GM23338 (cell line): ENCODE data around the gene C11orf21.

ENCODE experiments used
- CREB1 ChIP-seq: fragments of 250-450 bp; sonication (Bioruptor Pico); IDR thresholded peaks from 2 replicates; pipeline ENCODE4 v1.5.0; 2020; ENCODE audit warnings: low read depth, mild to moderate bottlenecking, moderate library complexity
- EZH2 ChIP-seq: fragments of 200-600 bp; sonication (generic); IDR thresholded peaks from one replicate; pipeline ENCODE4 v1.8.0; 2017; ENCODE audit warnings: antibody characterized with exemption, mild to moderate bottlenecking, low read depth; ENCODE audit not compliant: unreplicated experiment
- EZH2phosphoT487 ChIP-seq: fragments of 200-600 bp; sonication (generic); IDR thresholded peaks from one replicate; pipeline ENCODE4 v1.8.1; 2018; ENCODE audit warnings: antibody characterized with exemption; ENCODE audit not compliant: unreplicated experiment
- JUNB ChIP-seq: IDR thresholded peaks from one replicate; pipeline ENCODE4 v1.6.1; 2016; ENCODE audit warnings: antibody characterized with exemption; ENCODE audit not compliant: unreplicated experiment
- NANOG ChIP-seq: IDR thresholded peaks from 2 replicates; pipeline ENCODE4 v1.6.1; 2016; ENCODE audit warnings: antibody characterized with exemption, borderline replicate concordance
- POLR2AphosphoS5 ChIP-seq: IDR thresholded peaks from 2 replicates; pipeline ENCODE4 v1.6.1; 2016; ENCODE audit warnings: antibody characterized with exemption, low read depth
- STAT1 ChIP-seq: IDR thresholded peaks from one replicate; pipeline ENCODE4 v1.6.1; 2016; ENCODE audit warnings: antibody characterized with exemption; ENCODE audit not compliant: unreplicated experiment
- ZNF331 ChIP-seq: fragments of 250-450 bp; sonication (Bioruptor Pico); IDR thresholded peaks from 2 replicates; pipeline ENCODE4 v1.5.0; 2020; ENCODE audit warnings: low read depth, mild to moderate bottlenecking, moderate library complexity
- TF ChIP-seq, protein P1 (sequence below), 2 experiments: fragments of 200-600 bp in 1 of 2; sonication (generic) in 1 of 2; conservative IDR thresholded peaks; 2 replicates each; pipeline versions ENCODE4 v1.5.1 to v1.6.1; 2016 to 2017; ENCODE audit warnings: antibody characterized with exemption in 2 of 2, low read depth in 2 of 2, mild to moderate bottlenecking in 2 of 2, moderate library complexity in 1 of 2
- TF ChIP-seq, protein P2 (sequence below): IDR thresholded peaks from one replicate; pipeline ENCODE4 v1.6.1; 2018; ENCODE audit warnings: antibody characterized with exemption; ENCODE audit not compliant: unreplicated experiment
- TF ChIP-seq, protein P3 (sequence below): fragments of 250-450 bp; sonication (Bioruptor Pico); IDR thresholded peaks from 2 replicates; pipeline ENCODE4 v1.5.0; 2020; ENCODE audit warnings: mild to moderate bottlenecking, moderate library complexity

DNA sequence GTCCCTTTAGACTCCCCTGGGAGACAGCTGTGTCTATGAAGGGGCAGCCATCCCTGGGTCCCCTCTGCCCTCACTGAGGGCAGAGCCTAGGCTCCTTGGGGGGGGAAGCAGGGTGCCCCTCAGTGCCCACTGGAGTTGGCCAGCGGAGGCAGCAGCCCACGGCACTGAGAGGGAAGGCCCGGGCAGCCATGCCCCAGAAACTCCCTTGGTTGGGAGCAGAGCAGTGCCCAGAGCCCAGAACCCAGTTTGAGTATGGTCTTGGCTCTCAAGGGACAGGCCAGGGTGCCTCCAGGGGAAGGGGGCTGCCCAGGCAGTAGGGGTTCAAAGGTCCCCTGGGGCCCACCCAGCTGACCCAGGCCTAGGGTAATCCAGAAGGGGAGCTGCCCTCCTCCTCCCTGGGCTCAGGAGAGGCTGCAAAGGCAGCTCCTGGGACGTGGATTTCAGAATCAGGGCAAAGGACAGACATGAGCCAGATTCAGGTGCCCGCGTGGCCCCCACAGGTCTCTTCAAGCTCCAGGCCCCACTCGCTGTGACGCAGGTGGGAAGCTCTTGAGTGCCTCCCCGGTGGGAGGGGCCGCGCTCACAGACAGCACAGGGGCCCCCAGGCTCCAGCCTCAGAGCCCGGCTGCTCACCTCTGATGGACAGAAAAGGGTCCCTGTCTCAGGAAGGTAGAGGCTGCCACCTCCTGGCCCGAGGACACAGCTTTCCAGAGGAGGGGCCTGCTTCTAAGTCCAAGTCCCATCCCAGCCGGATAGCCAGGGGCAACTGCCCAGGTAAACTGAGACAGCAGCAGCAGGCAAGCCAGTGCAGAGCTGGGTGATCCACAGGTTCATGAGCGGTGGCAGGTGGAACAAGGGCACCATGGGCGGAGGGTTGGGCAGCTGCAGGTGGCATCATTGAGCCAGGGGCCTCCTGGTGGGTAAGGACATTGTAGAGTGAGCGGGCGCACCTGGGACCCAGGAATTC, 2.6 kb downstream of the C11orf21 start:
- TF ChIP-seq, protein P1, sequence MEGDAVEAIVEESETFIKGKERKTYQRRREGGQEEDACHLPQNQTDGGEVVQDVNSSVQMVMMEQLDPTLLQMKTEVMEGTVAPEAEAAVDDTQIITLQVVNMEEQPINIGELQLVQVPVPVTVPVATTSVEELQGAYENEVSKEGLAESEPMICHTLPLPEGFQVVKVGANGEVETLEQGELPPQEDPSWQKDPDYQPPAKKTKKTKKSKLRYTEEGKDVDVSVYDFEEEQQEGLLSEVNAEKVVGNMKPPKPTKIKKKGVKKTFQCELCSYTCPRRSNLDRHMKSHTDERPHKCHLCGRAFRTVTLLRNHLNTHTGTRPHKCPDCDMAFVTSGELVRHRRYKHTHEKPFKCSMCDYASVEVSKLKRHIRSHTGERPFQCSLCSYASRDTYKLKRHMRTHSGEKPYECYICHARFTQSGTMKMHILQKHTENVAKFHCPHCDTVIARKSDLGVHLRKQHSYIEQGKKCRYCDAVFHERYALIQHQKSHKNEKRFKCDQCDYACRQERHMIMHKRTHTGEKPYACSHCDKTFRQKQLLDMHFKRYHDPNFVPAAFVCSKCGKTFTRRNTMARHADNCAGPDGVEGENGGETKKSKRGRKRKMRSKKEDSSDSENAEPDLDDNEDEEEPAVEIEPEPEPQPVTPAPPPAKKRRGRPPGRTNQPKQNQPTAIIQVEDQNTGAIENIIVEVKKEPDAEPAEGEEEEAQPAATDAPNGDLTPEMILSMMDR (conservative IDR thresholded peaks at IDR 0.05; ENCODE audit: low read depth in 2 of 2): peak; percentile 50 to 88
- TF ChIP-seq EZH2phosphoT487 (no peak), EZH2 (no peak), ZNF331 (no peak), NANOG (no peak), CREB1 (CRISPR knock-in tag) (no peak), POLR2AphosphoS5 (no peak), STAT1 (no peak), JUNB (no peak)
- TF ChIP-seq, protein P2, sequence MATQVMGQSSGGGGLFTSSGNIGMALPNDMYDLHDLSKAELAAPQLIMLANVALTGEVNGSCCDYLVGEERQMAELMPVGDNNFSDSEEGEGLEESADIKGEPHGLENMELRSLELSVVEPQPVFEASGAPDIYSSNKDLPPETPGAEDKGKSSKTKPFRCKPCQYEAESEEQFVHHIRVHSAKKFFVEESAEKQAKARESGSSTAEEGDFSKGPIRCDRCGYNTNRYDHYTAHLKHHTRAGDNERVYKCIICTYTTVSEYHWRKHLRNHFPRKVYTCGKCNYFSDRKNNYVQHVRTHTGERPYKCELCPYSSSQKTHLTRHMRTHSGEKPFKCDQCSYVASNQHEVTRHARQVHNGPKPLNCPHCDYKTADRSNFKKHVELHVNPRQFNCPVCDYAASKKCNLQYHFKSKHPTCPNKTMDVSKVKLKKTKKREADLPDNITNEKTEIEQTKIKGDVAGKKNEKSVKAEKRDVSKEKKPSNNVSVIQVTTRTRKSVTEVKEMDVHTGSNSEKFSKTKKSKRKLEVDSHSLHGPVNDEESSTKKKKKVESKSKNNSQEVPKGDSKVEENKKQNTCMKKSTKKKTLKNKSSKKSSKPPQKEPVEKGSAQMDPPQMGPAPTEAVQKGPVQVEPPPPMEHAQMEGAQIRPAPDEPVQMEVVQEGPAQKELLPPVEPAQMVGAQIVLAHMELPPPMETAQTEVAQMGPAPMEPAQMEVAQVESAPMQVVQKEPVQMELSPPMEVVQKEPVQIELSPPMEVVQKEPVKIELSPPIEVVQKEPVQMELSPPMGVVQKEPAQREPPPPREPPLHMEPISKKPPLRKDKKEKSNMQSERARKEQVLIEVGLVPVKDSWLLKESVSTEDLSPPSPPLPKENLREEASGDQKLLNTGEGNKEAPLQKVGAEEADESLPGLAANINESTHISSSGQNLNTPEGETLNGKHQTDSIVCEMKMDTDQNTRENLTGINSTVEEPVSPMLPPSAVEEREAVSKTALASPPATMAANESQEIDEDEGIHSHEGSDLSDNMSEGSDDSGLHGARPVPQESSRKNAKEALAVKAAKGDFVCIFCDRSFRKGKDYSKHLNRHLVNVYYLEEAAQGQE: no peak
- TF ChIP-seq, protein P3, sequence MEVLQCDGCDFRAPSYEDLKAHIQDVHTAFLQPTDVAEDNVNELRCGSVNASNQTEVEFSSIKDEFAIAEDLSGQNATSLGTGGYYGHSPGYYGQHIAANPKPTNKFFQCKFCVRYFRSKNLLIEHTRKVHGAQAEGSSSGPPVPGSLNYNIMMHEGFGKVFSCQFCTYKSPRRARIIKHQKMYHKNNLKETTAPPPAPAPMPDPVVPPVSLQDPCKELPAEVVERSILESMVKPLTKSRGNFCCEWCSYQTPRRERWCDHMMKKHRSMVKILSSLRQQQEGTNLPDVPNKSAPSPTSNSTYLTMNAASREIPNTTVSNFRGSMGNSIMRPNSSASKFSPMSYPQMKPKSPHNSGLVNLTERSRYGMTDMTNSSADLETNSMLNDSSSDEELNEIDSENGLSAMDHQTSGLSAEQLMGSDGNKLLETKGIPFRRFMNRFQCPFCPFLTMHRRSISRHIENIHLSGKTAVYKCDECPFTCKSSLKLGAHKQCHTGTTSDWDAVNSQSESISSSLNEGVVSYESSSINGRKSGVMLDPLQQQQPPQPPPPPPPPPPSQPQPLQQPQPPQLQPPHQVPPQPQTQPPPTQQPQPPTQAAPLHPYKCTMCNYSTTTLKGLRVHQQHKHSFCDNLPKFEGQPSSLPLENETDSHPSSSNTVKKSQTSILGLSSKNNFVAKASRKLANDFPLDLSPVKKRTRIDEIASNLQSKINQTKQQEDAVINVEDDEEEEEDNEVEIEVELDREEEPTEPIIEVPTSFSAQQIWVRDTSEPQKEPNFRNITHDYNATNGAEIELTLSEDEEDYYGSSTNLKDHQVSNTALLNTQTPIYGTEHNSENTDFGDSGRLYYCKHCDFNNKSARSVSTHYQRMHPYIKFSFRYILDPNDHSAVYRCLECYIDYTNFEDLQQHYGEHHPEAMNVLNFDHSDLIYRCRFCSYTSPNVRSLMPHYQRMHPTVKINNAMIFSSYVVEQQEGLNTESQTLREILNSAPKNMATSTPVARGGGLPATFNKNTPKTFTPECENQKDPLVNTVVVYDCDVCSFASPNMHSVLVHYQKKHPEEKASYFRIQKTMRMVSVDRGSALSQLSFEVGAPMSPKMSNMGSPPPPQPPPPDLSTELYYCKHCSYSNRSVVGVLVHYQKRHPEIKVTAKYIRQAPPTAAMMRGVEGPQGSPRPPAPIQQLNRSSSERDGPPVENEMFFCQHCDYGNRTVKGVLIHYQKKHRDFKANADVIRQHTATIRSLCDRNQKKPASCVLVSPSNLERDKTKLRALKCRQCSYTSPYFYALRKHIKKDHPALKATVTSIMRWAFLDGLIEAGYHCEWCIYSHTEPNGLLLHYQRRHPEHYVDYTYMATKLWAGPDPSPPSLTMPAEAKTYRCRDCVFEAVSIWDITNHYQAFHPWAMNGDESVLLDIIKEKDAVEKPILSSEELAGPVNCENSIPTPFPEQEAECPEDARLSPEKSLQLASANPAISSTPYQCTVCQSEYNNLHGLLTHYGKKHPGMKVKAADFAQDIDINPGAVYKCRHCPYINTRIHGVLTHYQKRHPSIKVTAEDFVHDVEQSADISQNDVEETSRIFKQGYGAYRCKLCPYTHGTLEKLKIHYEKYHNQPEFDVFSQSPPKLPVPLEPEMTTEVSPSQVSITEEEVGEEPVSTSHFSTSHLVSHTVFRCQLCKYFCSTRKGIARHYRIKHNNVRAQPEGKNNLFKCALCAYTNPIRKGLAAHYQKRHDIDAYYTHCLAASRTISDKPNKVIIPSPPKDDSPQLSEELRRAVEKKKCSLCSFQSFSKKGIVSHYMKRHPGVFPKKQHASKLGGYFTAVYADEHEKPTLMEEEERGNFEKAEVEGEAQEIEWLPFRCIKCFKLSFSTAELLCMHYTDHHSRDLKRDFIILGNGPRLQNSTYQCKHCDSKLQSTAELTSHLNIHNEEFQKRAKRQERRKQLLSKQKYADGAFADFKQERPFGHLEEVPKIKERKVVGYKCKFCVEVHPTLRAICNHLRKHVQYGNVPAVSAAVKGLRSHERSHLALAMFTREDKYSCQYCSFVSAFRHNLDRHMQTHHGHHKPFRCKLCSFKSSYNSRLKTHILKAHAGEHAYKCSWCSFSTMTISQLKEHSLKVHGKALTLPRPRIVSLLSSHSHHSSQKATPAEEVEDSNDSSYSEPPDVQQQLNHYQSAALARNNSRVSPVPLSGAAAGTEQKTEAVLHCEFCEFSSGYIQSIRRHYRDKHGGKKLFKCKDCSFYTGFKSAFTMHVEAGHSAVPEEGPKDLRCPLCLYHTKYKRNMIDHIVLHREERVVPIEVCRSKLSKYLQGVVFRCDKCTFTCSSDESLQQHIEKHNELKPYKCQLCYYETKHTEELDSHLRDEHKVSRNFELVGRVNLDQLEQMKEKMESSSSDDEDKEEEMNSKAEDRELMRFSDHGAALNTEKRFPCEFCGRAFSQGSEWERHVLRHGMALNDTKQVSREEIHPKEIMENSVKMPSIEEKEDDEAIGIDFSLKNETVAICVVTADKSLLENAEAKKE (CRISPR knock-in tag): no peak
